ENCODE results near the gene CYGB. TPM values are rescaled to one million over a fixed set of nuclear protein-coding genes. Genes with fewer than 3 reads are reported as not detected.

The CYGB gene
- total and polyA plus RNA-seq, 9 of the 15 experiments (the other 6 are each of a cell fraction or from before 2014, with no cell fraction given): 0.08 to 0.95 (median 0.18) TPM; not detected in 5

GRCh38 chr17:76523084-76524037 is 14.1 kb downstream of the CYGB start (continued):
- TF ChIP-seq NFIC (IDR thresholded peaks at IDR 0.05) (no peak), ZNF217 (CRISPR knock-in tag; IDR thresholded peaks at IDR 0.05) (no peak), ATF3 (IDR thresholded peaks at IDR 0.05) (no peak), ATF3 (CRISPR knock-in tag; conservative IDR thresholded peaks at IDR 0.05) (no peak), KAT7 (CRISPR knock-in tag; IDR thresholded peaks at IDR 0.05; ENCODE audit: borderline replicate concordance) (no peak), MED1 (CRISPR knock-in tag; IDR thresholded peaks at IDR 0.05; ENCODE audit: borderline replicate concordance) (no peak), GTF2E2 (tag; IDR thresholded peaks at IDR 0.05) (no peak), CCNT2 (IDR thresholded peaks at IDR 0.05; ENCODE audit: borderline replicate concordance, extremely low read depth, insufficient read length, low read depth, low read length) (no peak), NONO (IDR thresholded peaks at IDR 0.05; ENCODE audit: low read depth in 2 of 2, low read length in 1 of 2) (0 out of 4 replicates have a peak, but pooled peaks of 1 of the 2 experiments have one; percentile 34), STAT5A (IDR thresholded peaks at IDR 0.05; ENCODE audit: borderline replicate concordance, low read length) (no peak), MAFG (tag; conservative IDR thresholded peaks at IDR 0.05) (no peak), NFE2L1 (tag; IDR thresholded peaks at IDR 0.05; ENCODE audit: borderline replicate concordance, low read depth) (no peak), SP2 (IDR thresholded peaks at IDR 0.05; ENCODE audit: extremely low read depth, low read depth, low read length, poor library complexity, severe bottlenecking) (no peak), ZSCAN32 (CRISPR knock-in tag; IDR thresholded peaks at IDR 0.05) (no peak)
- TF ChIP-seq, protein P1, sequence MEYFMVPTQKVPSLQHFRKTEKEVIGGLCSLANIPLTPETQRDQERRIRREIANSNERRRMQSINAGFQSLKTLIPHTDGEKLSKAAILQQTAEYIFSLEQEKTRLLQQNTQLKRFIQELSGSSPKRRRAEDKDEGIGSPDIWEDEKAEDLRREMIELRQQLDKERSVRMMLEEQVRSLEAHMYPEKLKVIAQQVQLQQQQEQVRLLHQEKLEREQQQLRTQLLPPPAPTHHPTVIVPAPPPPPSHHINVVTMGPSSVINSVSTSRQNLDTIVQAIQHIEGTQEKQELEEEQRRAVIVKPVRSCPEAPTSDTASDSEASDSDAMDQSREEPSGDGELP (CRISPR knock-in tag; IDR thresholded peaks at IDR 0.05; ENCODE audit: borderline replicate concordance): peak; percentile 57; the same call in 1 of the 2 replicates
- TF ChIP-seq, protein P2, sequence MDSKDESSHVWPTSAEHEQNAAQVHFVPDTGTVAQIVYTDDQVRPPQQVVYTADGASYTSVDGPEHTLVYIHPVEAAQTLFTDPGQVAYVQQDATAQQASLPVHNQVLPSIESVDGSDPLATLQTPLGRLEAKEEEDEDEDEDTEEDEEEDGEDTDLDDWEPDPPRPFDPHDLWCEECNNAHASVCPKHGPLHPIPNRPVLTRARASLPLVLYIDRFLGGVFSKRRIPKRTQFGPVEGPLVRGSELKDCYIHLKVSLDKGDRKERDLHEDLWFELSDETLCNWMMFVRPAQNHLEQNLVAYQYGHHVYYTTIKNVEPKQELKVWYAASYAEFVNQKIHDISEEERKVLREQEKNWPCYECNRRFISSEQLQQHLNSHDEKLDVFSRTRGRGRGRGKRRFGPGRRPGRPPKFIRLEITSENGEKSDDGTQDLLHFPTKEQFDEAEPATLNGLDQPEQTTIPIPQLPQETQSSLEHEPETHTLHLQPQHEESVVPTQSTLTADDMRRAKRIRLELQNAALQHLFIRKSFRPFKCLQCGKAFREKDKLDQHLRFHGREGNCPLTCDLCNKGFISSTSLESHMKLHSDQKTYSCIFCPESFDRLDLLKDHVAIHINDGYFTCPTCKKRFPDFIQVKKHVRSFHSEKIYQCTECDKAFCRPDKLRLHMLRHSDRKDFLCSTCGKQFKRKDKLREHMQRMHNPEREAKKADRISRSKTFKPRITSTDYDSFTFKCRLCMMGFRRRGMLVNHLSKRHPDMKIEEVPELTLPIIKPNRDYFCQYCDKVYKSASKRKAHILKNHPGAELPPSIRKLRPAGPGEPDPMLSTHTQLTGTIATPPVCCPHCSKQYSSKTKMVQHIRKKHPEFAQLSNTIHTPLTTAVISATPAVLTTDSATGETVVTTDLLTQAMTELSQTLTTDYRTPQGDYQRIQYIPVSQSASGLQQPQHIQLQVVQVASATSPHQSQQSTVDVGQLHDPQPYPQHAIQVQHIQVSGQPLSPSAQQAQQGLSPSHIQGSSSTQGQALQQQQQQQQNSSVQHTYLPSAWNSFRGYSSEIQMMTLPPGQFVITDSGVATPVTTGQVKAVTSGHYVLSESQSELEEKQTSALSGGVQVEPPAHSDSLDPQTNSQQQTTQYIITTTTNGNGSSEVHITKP (IDR thresholded peaks at IDR 0.05; ENCODE audit: partially characterized antibody): peak; percentile 31

Data from K562 (cell line).